Measurements from ENCODE around the gene DET1.

The DET1 gene

GRCh38 chr15:88571153-88571851 lies 24.8 kb upstream of the DET1 start:
- no peak overlapping the region for H3K9ac ChIP-seq (ENCODE audit: low read length)
- H3K27me3 ChIP-seq (replicated peaks; ENCODE audit: insufficient read depth, low read length): no peaks in the 10 kb centered on the region
- no peak for DNase-seq
- no peaks in the 10 kb centered on the region for H3K9me2 ChIP-seq (replicated peaks; ENCODE audit: insufficient read depth, low read length)
- no peaks in the 10 kb centered on the region for H3K36me3 ChIP-seq (replicated peaks; ENCODE audit: insufficient read depth, low read length)
- no peak overlapping the region for H2AFZ ChIP-seq (ENCODE audit: low read length)
- H3K4me3 ChIP-seq (ENCODE audit: low read length): no peak overlapping the region
- H3K9me3 ChIP-seq (replicated peaks; ENCODE audit: insufficient read depth, low read length): no peaks in the 10 kb centered on the region
- no peaks in the 10 kb centered on the region for H3F3A ChIP-seq (ENCODE audit: insufficient read depth, low read length)
- H4K20me1 ChIP-seq (ENCODE audit: insufficient read depth, low read length): no peaks in the 10 kb centered on the region
- no peaks in the 10 kb centered on the region for H3K4me1 ChIP-seq (ENCODE audit: low read length)
- H3K4me2 ChIP-seq (ENCODE audit: low read depth, low read length): no peak overlapping the region
- TF ChIP-seq CTCF (IDR thresholded peaks at IDR 0.05; ENCODE audit: low read length): no peak
- TF ChIP-seq EZH2 (optimal IDR thresholded peaks at IDR 0.05; ENCODE audit: low read depth, low read length): no peak
- TF ChIP-seq EZH2phosphoT487 (IDR thresholded peaks at IDR 0.05; ENCODE audit: low read length): no peak
- no peaks in the 10 kb centered on the region for H3K79me2 ChIP-seq (ENCODE audit: low read length)
- H3K27ac ChIP-seq (ENCODE audit: low read length): no peak overlapping the region

DNA sequence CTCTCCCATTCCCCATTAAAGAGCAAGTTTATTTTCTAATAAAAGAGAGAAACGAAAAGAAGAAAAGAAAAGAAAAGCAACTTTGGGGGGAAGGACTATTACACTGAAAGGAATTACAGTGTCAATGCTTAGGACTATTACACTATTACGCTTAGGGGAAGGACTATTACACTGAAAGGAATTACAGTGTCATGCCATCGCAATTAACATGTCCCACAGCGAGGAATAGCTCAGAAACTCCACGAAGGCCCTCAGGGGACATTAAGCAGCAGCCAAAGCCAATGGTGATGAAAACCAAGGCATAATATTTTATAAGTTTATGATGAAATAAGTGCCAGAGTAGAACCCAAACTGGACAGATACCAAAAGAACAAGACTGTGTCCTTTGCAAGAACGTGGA lies 22.1 kb upstream of the DET1 start:
- no peak overlapping the region for H3K4me2 ChIP-seq (ENCODE audit: low read depth, low read length)
- no peaks in the 10 kb centered on the region for H4K20me1 ChIP-seq (ENCODE audit: insufficient read depth, low read length)
- H3K4me3 ChIP-seq (ENCODE audit: low read length): no peak overlapping the region
- H3K9ac ChIP-seq (ENCODE audit: low read length): no peak overlapping the region
- DNase-seq: no peak
- H3K9me3 ChIP-seq (replicated peaks; ENCODE audit: insufficient read depth, low read length): no peaks in the 10 kb centered on the region
- H3K36me3 ChIP-seq (replicated peaks; ENCODE audit: insufficient read depth, low read length): no peaks in the 10 kb centered on the region
- no peaks in the 10 kb centered on the region for H3K9me2 ChIP-seq (replicated peaks; ENCODE audit: insufficient read depth, low read length)
- H2AFZ ChIP-seq (ENCODE audit: low read length): no peak overlapping the region
- no peak for TF ChIP-seq EZH2phosphoT487 (IDR thresholded peaks at IDR 0.05; ENCODE audit: low read length)
- TF ChIP-seq EZH2 (optimal IDR thresholded peaks at IDR 0.05; ENCODE audit: low read depth, low read length): no peak
- TF ChIP-seq CTCF (IDR thresholded peaks at IDR 0.05; ENCODE audit: low read length): no peak
- H3K27ac ChIP-seq (ENCODE audit: low read length): no peak overlapping the region
- H3K27me3 ChIP-seq (replicated peaks; ENCODE audit: insufficient read depth, low read length): no peaks in the 10 kb centered on the region
- no peaks in the 10 kb centered on the region for H3K79me2 ChIP-seq (ENCODE audit: low read length)
- H3K4me1 ChIP-seq (ENCODE audit: low read length): no peaks in the 10 kb centered on the region
- no peaks in the 10 kb centered on the region for H3F3A ChIP-seq (ENCODE audit: insufficient read depth, low read length)

- no peaks in the 10 kb centered on the region for H3K36me3 ChIP-seq (replicated peaks; ENCODE audit: insufficient read depth, low read length)
- H3K9me2 ChIP-seq (replicated peaks; ENCODE audit: insufficient read depth, low read length): no peaks in the 10 kb centered on the region
- no peaks in the 10 kb centered on the region for H3K9me3 ChIP-seq (replicated peaks; ENCODE audit: insufficient read depth, low read length)
- H2AFZ ChIP-seq (ENCODE audit: low read length): no peak overlapping the region
- no peaks in the 10 kb centered on the region for H3K79me2 ChIP-seq (ENCODE audit: low read length)
- H3K4me2 ChIP-seq (ENCODE audit: low read depth, low read length): no peak overlapping the region
- no peak overlapping the region for H3K4me3 ChIP-seq (ENCODE audit: low read length)
- H3K4me1 ChIP-seq (ENCODE audit: low read length): no peaks in the 10 kb centered on the region
- no peak for TF ChIP-seq EZH2phosphoT487 (IDR thresholded peaks at IDR 0.05; ENCODE audit: low read length)
- TF ChIP-seq EZH2 (optimal IDR thresholded peaks at IDR 0.05; ENCODE audit: low read depth, low read length): no peak
- no peak for TF ChIP-seq CTCF (IDR thresholded peaks at IDR 0.05; ENCODE audit: low read length)
- DNase-seq: no peak
- H3K9ac ChIP-seq (ENCODE audit: low read length): no peak overlapping the region
- no peaks in the 10 kb centered on the region for H3K27me3 ChIP-seq (replicated peaks; ENCODE audit: insufficient read depth, low read length)
- no peak overlapping the region for H3K27ac ChIP-seq (ENCODE audit: low read length)
- no peaks in the 10 kb centered on the region for H4K20me1 ChIP-seq (ENCODE audit: insufficient read depth, low read length)
- no peaks in the 10 kb centered on the region for H3F3A ChIP-seq (ENCODE audit: insufficient read depth, low read length)
Measured at GRCh38 chr15:88564741-88565140, 18.3 kb upstream of the DET1 start.

All from MM.1S (cell line).